Measurements from ENCODE around the gene LZTFL1.

The LZTFL1 gene

DNA sequence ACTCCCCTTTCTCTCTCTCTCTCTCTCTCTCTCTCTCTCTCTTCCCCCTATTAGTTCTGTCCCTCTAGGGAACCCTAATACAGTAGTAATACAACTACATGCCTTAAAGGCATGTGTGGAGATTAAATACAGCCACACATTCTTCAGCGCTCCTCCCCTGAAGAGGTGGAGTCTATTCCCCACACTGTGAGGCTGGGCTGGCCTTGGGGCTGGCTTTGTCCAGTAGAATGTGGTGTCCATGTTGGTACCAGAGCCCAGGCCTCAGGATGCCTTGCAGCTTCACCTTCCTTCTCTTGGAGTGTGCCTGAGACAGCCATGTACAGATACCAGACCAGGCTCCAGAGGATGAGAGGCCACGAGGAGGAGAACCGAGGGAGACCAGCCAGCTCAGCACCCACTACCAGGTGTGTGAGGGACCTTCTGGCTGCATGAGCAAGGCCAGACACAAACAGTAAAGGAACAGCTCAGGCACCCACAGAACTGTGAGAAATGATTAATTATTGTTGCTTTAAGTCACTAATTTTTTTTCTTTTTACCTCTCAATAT lies 56.2 kb downstream of the LZTFL1 start:
- DNase-seq, result no peak

DNA sequence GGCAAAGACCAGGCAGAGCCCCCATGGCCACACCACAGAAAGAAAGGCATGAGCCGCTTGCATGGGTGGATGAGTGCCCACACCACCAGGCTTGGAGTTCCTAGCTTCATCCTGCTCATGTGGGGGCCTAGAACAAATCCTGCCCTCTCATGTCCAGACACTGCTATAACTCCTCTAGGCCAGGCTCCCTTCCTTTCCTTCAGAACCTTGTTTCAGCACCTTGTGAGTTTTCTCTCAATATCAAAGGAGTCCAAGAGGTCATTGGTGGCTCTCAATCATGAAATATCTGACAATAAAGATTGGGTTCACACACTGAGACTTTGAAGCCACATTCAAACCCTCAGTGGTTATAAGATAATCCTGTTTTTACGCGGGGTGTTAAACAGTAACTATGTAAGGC lies 58.3 kb downstream of the LZTFL1 start:
- DNase-seq, result no peak

DNA sequence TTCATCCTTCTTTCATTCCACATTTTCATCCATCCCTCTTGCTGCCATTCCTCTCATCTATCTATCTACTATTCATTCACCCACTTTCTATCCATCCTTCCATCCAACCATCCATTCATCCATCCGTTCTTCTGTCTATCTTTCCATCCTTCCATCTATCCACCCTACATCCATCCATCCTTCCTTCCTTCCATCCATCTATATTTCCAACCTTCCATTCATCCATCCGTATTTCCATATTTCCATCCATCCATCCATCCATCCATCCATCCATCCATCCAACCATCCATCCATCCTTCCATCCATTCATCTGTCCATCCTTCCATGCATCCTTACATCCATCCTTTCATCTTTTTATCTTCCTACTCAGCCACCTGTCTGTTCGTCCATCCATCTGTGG lies 59.5 kb downstream of the LZTFL1 start:
- DNase-seq, result no peak

DNA sequence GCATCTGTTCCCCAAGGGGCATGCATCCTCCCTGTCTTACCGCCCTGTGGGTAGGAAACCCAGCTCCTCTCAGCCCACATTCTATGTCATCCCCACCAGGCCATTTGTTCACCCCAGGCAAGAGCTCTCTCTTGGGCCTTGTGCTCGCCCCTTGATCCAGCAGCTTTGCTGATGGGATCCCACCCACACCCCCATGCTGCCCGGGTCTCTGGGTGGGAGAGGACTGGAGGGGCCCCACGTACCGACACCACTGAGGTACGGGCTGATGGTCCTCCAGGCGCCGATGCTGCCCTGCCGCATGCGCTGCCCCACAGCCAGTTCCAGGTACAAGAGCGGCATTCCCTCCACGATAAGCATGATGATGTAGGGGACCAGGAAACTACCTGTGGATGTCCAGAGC lies 60.1 kb downstream of the LZTFL1 start:
- no peak for DNase-seq

DNA sequence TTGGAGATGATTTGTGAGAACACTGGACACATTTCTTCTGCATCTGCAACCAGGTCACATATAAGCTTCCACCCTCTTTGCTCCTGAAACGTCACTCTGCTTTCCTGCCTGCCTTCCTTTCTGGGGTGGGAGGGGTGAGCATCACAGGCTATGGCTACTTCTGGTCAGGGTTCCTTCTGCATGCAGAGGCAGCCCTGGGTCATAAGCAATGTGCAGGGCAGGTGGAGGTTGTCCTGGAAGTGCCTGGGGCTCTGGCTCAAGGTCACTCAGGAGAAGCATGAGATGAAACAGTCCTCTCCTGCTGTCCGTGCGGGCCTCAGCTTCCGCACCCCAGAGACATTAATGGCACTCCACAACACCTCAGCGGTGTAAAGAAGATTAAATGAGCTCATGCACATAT lies 60.6 kb downstream of the LZTFL1 start:
- DNase-seq, result no peak

DNA sequence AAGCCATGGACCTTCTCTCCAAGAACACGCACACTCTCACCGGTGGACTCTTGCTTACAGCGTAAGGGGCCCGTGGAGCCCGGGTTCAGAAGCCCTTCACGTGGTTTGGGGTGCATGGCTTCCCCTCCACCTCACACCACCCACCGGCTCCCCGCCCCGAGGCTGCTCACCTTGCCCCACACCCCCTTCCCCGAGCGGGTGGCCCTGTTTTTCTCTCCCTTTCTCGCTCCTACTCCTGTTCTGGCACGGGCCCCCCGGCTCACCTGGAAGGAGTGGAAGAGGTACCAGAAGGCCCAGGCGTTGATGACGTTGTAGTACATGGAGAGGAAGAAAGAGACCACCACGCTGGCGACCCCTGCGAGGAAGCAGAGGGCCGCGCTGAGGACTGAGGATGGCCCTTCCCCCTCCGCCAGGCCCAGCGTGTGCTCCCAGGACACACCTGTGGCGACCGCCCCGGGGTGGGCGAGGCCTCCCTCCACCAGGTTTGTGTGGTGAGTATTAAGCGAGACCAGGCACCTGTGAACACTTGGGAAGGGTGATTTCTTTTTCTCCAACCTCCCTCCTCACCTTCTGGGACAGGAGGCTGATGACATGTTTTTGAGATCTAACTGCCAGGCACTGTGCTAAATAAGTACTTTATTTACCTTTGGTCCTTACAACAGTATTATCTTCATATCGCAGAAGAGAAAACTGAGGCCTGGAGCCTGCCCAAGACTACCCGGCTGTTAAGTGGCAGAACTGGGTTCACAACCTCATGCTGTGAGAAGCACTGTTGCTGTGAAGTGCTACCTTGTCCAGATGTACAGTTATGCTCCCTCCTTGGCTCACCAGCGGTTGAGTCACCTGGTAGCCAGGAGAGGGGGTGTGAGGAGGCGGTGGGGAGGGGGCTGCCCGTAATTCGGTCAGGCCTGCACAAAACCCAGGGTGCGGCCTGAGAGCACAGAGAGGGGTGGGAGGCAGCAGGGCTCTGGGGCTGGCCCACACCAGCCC lies 61.9 kb downstream of the LZTFL1 start:
- no peak for DNase-seq

DNA sequence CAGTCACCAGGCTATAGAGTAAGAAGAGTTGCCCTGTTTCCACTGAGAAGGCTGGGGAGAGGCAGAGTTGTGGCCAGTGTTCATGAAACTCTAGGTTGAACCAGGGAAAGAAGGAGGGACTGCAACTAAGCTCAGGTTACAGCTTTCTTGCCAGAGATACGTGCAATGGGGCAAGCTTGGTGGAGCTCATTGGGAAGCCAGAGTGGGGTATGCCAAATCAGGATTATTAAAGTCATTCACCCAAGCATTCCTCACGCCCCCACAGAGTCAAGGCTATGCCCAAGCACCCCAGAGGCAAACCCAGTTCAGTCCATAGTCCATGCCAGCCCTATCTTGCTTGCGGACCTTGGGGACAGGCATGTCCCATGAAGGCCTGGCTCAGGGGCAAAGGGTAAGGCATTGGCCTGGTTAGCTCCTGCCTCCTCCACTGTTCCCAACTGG lies 63.1 kb downstream of the LZTFL1 start:
- DNase-seq, result no peak

DNA sequence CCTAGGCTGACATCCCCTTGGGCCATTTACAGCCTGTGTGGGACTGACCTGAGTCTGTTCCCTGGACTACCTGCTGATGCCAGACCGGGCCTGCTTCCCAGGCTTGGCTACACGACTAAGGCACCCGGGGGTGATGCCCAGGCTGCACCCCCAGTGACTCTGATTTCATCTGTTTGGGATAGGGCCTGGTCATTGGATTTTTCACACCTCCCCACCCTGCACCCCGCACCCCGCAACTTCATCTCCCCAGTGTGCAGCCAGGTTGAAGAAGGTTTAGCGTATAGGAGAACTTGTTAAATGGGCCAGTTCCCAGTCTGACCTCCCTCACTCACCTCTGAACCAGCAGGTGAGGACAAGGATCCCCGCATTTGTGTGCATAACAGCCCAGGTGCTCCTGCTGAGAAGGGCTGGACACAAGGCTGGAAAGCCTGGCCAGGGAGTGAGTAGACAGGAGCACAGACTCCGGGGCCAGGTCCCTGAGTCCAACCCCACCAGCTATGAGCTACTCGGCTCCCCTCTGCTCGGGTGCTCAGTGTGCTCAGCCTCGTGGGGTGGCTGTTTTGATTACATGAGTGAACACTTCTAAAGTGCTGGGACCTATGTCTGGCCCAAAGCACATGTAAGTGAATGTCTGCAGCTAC lies 64.1 kb downstream of the LZTFL1 start:
- DNase-seq, result no peak

DNA sequence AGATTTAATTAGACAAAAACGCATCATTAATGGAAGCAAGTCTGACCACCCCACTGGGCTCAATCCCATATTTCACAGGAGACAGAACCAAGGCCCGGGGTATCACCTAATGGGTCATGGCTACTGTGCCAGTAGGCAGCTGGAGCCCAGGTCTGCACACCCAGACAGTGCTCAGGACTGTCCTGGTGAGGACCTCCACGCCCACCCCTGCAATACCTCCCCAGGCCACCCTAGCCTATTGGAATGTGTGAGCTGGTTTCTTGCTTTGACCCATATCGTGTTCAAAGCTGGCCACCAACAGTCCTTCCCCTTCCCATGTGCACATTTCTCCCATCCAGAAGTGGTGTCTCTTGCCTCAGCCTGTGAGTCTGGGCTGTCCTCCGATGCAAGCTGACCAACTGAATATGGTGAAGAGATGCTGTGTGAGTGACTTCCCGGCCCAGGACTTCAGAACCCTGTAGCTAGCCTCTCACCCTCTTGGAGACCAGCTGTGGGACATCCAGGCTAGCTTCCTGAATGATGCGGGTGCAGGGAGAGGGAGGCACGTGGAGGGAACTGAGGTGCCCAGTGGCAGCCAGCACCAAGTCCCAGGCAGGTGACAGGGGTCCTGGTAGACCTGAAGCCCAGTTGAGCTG lies 64.7 kb downstream of the LZTFL1 start:
- no peak for DNase-seq

DNA sequence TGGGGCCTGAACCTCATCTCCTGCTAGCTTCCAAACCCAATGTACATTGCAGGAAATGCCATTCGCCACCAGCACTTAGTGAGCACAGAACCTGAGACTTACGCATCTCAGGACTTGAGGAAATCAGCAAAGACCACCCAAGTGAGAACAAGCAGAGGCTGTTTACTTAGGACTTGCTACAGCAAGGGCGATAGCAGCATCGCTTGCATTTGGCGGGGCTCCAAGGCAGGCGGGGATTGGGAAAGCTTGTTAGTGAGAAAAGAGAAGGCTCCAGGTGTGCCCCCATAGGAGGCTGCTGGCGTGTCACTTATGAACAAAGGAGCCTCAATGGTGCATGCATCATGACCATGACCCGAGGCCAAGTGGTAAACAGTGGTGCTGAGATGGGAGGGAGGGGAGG lies 65.3 kb downstream of the LZTFL1 start:
- no peak for DNase-seq

DNA sequence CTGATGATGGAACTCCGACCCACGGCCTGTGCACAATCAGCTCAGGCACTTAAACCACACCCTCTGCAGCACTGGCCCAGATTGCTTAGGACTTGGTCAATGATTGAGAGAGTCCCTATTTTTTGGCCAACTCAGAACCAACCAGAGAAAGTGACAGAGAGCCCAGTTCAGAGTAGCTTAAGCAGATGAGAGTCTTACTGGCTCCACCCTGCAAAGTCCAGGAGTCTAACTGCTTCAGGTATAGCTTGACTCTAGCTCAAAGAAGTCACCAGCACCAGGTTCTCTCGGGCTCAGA lies 65.7 kb downstream of the LZTFL1 start:
- no peak for DNase-seq

DNA sequence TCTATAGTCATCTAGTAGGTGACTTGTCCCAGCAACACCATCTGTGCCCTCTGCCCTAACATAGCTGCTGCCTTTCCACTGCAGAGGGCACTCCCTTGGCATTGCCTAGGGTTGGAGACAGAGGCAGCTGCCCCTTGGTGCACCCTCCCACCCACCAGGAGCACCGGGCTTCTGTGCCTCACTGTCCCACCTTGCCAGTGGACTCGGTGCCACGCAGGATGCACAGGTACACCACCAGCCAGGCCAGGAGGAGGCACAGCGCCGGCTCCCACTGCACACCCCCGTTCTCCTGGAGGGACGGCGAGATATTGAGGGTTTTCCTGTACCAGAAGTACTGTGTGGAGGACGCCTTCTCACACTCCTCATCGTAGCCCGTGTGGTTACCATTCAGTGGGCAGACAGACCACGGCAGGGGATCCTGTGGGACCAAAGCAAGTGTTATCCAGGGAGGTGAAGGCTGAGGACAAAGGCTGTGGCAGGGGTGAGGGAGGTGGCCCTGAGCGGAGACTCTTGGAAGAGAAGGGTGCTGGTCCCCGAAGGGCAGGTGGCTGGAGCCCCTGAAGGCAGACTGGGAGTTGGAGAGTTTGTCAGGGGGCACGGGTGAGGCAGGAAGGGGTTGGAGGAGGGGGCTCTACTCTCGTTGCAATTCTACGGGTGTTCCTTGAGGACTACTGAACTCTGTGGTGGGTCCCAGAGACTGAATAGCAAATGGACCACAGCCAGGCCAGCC lies 66.2 kb downstream of the LZTFL1 start:
- DNase-seq, result no peak

DNA sequence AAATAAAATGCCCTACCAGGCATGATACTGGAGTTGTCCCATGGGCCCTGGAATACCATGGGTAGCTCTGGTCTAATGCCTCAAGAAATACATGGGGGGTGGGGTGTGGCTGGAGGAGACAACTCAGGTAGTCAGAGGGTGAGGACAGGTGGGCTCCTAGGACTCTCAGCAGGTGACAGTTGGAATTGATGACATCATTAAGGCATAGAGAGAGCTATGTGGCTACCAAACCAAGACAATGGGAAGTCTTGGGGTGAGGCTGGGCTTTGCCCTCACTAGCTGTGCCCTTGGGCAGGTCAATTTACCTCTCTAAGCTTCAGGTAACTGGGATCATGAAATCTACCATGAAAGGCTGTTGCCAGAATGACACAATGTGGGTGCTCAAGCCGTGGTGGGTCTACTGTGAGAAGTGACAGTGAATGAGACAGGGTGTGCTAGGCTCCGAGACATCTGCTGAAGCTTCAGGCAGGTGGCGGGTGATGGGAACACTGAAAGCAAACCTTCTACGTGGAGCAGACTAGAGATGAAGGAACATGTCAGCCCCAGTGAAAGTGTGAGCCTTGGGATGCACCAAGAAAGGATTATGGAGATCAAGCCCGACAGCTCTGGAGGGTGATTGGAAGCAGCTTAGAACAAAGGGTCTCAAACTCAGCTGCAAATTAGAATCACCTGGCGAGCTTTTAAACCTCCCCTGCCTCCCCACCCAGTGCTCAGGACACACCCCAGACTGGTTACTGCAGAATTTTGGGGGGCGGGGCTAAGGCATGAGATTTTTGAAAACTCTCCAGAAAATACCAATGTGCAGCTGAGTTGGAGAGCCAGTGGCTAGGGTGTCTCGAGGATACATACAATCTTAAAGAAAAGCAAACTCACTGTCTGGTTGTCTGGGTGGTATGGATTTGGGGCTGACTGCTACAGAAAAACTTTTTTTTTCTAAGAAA lies 67.1 kb downstream of the LZTFL1 start:
- no peak for DNase-seq

DNA sequence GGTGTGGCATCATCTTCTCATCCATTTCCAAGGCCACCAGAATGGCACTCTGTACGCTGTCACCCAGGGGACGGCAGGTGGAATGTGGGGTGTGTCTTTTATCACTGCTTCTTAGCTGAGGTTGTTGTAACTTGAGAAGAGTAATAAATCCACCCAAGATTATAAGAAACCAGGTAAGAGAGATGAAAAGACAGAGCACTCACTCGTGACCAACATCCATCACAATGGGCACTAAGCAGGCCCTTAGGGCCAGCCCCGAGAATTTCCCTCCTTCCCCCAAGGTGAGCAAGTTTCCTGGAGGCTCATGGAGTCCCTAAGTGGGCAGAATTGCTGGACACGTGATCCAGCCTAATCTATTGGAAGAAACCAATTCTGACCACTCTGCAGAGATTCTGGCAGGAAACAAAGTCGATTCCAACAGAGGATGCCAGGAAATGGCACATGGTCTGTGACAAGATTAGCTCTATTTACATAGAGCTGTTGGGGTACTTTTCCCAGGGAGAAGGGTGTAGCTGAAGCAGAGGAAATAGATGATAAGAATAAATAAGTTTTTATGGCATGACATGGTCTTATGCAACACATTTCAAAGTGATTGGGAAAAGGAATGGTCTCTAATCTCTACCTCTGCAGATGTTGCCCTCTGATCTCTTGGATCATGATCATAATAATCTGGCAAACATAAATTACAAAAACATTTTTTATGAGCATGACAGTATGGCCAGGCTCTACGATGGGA lies 68.0 kb downstream of the LZTFL1 start:
- no peak for DNase-seq
